Measurements from ENCODE around the gene PTGES.

The PTGES gene

DNA sequence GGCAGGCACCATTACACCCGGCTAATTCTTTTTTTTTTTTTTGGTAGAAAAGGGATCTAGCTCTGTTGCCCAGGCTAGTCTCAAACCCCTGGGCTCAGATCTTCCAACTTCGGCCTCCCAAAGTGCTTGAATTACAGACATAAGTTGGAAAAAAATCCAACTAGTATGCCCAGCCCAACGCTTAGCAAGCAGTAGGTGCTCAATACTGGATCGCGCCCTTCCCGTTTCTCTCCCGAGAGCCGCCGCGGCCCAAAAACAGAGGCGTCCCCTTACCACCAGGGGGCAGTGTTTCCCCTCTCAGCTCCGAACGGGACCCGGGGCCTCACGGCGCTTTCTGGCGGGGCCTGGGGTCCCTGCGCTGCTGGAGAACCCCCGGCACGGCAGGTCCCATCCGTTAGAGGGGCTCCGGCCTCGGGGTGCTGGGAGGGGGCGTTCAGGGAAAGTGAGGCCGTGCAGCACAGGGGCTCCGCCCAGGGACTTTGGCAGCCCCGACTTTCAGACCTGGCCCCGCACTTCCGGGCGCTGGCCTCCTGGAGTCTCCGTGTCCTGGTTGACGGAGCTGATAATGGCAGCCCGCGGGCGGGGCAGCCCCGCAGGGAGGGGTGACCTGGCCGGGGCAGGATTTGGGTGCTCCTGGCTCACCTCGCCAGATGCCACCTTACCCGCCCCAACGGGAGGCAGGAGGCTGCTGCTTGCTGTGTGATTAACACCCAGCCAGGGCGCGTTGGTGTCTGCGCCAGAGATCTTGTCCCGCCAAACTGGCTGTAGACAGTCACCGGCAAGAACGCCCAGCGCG is 15.2 kb downstream of the PTGES start:
- TF ChIP-seq POLR2A (IDR thresholded peaks at IDR 0.05; ENCODE audit: low read depth, low read length) (no peak), POLR2AphosphoS5 (IDR thresholded peaks at IDR 0.05; ENCODE audit: low read depth, low read length) (no peak), TAF1 (IDR thresholded peaks at IDR 0.05; ENCODE audit: borderline replicate concordance, low read depth, low read length) (no peak)
- DNase-seq (ENCODE audit: insufficient read length) (peak; percentile 86), FAIRE-seq (no peak)

DNA sequence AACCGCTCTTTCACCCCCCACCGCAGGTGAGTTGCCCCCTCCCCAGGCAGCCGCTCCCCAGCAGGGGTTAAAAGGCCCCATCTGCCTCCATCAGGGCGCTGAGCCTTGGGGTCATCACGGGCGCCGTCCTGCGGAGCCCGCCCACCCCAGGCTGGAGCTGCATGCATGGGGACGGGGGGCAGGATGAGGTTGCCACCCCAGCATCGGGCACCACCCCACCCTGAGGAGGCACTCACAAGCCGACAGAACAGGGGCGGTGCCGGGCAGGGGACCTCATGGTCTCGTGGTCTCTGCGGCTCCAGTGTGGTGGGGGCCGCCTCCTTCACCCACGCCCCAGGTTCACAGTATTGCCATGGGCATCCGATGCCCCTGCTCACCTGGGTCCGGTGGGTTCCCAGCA is 16.5 kb downstream of the PTGES start:
- DNase-seq (ENCODE audit: insufficient read length) (no peak), FAIRE-seq (no peak)
- TF ChIP-seq POLR2A (IDR thresholded peaks at IDR 0.05; ENCODE audit: low read depth, low read length) = no peak
- TF ChIP-seq TAF1 (IDR thresholded peaks at IDR 0.05; ENCODE audit: borderline replicate concordance, low read depth, low read length) = no peak

DNA sequence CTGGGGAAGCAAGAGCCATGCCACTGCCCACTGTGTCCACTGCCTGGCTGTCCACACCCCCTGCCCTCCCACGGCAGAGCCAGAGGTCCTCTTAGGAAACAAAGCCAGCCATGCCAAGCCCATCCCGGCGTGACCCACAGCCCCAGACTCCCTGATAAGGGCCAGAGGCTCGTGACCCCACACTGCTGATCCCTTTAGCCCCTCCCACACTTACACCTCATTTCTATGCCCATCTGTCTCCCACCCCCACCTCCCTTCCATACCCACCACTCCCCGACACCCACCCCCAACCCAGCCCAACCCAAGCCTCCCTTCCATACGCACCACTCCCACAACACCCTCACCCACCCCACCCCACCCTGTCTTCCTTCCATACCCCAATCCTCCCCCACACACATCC is 17.3 kb downstream of the PTGES start:
- DNase-seq (ENCODE audit: insufficient read length) (no peak), FAIRE-seq (no peak)
- TF ChIP-seq POLR2A (IDR thresholded peaks at IDR 0.05; ENCODE audit: low read depth, low read length) = no peak
- TF ChIP-seq TAF1 (IDR thresholded peaks at IDR 0.05; ENCODE audit: borderline replicate concordance, low read depth, low read length) = no peak
- no peak for TF ChIP-seq POLR2AphosphoS5 (IDR thresholded peaks at IDR 0.05; ENCODE audit: low read depth, low read length)

DNA sequence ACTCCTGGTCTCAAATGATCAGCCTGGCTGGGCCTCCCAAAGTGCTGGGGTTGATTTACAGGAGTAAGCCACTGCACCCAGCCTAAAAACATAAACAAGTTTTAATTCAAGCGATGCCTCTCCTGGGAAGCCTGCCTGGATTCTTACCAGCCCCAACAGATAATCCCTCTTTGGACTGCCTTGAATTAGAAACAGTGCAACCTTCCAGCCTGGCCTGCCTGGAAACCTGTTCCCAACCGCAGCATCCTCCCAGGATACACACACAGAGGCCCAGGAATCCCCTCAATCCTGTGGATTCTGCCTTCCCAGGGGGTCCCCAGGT is 19.2 kb downstream of the PTGES start:
- FAIRE-seq (no peak), DNase-seq (ENCODE audit: insufficient read length) (no peak)
- TF ChIP-seq POLR2A (IDR thresholded peaks at IDR 0.05; ENCODE audit: low read depth, low read length) (no peak), TAF1 (IDR thresholded peaks at IDR 0.05; ENCODE audit: borderline replicate concordance, low read depth, low read length) (no peak), POLR2AphosphoS5 (IDR thresholded peaks at IDR 0.05; ENCODE audit: low read depth, low read length) (no peak)

DNA sequence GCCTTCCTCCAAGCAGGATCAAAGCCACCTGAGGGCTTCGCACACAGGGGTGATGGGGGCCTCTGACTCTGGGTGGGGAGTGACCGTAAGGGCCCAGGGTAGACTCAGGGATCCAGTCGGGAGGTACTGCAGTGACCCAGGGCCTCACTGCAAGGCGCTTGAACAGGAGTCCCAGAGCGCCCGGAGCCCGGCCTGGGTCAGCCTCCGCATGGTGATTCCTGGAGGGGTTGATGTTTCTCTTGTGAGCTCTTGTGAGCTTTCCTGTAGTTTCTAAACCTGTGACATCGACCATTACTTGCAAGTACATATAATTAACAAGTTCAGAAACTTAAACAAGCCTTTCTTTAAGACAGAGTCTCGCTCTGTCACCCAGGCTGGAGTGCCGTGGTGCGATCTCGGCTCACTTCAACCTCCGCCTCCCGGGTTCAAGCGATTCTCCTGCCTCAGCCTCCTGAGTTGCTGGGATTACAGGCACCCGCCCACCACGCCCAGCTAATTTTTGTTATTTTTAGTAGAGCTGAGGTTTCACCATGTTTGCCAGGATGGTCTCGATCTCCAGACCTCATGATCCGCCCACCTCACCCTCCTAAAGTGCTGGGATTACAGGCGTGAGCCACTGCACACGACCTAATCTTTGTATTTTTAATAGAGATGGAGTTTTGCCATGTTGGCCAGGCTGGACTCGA is 19.8 kb downstream of the PTGES start:
- no peak for DNase-seq (ENCODE audit: insufficient read length)
- TF ChIP-seq POLR2A (IDR thresholded peaks at IDR 0.05; ENCODE audit: low read depth, low read length) = no peak
- TF ChIP-seq TAF1 (IDR thresholded peaks at IDR 0.05; ENCODE audit: borderline replicate concordance, low read depth, low read length) = no peak
- TF ChIP-seq POLR2AphosphoS5 (IDR thresholded peaks at IDR 0.05; ENCODE audit: low read depth, low read length) = no peak
- FAIRE-seq = no peak

DNA sequence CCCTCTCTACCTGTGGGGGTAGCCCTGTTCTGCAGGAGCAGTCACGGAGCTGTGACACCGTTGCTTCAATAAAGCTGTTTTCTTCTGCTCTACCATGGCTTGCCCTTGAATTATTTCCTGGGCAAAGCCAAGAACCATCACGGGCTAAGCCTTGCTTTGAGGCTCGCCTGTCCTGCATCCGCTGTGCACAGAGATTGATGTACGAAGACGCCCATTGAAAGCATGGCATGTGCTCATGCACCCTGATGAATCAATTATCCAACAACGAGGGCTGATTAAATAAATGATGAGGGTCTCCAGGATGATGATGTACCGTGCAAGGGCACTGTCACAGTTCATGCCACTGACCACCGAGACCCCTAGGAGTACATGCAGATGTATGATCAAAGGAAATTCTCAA is 20.7 kb downstream of the PTGES start:
- TF ChIP-seq POLR2AphosphoS5 (IDR thresholded peaks at IDR 0.05; ENCODE audit: low read depth, low read length) = no peak
- no peak for TF ChIP-seq TAF1 (IDR thresholded peaks at IDR 0.05; ENCODE audit: borderline replicate concordance, low read depth, low read length)
- no peak for TF ChIP-seq POLR2A (IDR thresholded peaks at IDR 0.05; ENCODE audit: low read depth, low read length)
- no peak for FAIRE-seq
- no peak for DNase-seq (ENCODE audit: insufficient read length)

DNA sequence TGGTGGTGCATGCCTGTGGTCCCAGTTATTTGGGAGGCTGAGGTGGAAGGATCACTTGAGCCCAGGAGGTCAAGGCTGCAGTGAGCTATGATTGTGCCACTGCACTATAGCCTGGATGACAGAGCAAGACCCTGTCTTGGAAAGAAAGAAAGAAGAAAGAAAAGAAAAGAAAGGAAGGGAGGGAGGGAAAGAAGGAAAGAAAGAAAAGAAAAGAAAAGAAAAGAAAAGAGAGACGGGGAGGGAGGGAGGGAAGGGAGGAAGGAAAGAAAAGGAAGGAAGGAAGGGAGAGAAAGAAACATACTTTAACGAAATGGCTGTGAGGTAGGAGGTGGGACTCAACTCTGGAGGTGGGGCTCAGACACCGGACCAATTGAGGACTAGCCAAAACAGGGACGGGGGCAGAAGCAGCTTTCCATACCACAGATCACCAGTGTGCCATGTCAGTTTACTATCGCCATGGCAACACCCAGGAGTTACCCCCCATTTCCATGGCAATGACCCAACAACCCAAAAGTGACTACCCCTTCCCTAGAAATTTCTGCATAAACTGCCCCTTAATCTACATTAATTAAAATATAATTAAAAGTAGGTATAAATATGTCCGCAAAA is 21.3 kb downstream of the PTGES start:
- FAIRE-seq (no peak), DNase-seq (ENCODE audit: insufficient read length) (no peak)
- TF ChIP-seq POLR2A (IDR thresholded peaks at IDR 0.05; ENCODE audit: low read depth, low read length) = no peak

DNA sequence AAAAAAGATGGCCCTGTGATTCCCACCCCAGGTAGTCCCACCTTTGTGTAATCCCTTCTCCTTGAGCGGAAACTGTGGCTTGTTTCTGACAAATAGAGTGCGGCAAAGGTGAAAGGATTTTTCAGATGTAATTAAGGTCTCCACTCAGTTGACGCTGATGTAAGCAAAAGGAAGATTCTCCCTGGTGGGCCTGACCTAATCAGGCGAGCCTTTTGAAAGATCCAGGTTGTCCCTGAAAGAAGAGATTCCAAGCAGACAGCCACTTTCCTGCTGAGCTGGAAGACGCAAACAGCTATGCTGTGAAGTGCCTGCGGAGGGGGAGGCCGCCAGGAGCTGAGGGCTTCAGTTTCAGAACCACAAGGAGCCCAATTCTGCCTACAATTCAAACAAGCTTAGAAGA is 24.1 kb downstream of the PTGES start:
- TF ChIP-seq TAF1 (IDR thresholded peaks at IDR 0.05; ENCODE audit: borderline replicate concordance, low read depth, low read length) (no peak), POLR2A (IDR thresholded peaks at IDR 0.05; ENCODE audit: low read depth, low read length) (no peak), POLR2AphosphoS5 (IDR thresholded peaks at IDR 0.05; ENCODE audit: low read depth, low read length) (no peak)
- DNase-seq (ENCODE audit: insufficient read length) (no peak), FAIRE-seq (no peak)

DNA sequence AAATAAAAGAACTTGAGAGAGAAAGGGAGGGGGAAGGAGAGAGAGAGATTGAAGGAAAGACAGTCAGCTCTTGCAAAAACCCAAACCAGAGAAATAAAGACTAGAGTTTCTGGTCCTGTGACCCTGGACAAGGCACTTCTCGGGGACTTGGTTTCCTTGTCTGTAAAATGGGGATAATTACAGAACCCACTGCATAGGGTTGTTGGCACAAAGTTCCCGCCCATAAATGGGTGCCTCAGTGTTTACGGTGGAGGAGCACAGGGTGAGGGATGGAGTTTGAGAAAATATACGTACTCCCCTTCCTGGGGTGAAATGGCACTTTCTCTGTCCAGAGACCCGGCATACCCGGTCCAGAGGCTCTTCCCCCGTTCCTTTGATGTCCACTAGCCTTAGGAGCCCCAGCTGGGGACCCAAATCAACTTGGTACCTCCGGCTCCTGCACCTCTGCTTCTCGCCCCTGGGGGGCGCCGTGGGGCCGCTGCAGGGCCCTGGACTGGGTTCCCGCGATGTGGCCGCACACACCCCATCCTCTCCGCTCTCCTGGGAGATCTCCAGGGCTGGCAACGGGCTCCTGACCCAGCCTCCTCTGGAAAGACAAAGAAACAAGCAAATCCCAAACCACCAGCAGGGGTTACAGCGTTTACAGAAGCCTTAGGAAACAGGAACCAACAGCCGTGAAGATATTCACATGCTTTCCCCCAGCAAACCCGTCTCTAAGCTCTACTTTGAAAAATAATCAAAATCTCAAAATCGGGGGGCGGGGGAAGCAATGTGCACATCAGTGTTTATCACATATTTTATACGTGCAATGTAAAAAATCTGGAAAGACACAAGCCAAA is 26.3 kb downstream of the PTGES start:
- FAIRE-seq (peak; percentile 61), DNase-seq (ENCODE audit: insufficient read length) (peak; percentile 77)
- TF ChIP-seq POLR2AphosphoS5 (IDR thresholded peaks at IDR 0.05; ENCODE audit: low read depth, low read length) (no peak), TAF1 (IDR thresholded peaks at IDR 0.05; ENCODE audit: borderline replicate concordance, low read depth, low read length) (no peak), POLR2A (IDR thresholded peaks at IDR 0.05; ENCODE audit: low read depth, low read length) (no peak)

DNA sequence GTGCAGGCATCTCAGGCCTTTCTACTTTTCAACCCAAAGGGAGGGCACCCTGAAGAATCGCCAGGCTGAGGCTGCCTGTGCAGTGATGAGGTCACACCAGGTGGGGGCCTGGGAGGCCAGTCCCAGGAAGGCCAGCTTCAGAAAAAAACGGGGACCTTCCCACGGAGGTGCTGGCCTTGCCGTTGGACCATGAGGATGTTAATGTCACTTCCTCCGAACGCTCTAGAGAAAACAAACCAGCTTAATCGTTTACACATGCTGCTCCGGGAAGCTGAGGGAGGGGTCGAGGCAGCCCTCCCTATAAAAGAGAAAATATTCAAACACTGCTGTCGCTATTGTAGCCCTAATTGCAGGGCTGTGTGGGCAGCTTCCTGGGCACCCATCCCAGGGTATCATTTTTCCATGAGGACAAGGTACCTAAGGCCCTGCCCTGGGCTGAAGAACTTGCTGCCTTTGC is 27.0 kb downstream of the PTGES start:
- DNase-seq (ENCODE audit: insufficient read length) (no peak), FAIRE-seq (no peak)
- TF ChIP-seq TAF1 (IDR thresholded peaks at IDR 0.05; ENCODE audit: borderline replicate concordance, low read depth, low read length) (no peak), POLR2A (IDR thresholded peaks at IDR 0.05; ENCODE audit: low read depth, low read length) (no peak), POLR2AphosphoS5 (IDR thresholded peaks at IDR 0.05; ENCODE audit: low read depth, low read length) (no peak)

DNA sequence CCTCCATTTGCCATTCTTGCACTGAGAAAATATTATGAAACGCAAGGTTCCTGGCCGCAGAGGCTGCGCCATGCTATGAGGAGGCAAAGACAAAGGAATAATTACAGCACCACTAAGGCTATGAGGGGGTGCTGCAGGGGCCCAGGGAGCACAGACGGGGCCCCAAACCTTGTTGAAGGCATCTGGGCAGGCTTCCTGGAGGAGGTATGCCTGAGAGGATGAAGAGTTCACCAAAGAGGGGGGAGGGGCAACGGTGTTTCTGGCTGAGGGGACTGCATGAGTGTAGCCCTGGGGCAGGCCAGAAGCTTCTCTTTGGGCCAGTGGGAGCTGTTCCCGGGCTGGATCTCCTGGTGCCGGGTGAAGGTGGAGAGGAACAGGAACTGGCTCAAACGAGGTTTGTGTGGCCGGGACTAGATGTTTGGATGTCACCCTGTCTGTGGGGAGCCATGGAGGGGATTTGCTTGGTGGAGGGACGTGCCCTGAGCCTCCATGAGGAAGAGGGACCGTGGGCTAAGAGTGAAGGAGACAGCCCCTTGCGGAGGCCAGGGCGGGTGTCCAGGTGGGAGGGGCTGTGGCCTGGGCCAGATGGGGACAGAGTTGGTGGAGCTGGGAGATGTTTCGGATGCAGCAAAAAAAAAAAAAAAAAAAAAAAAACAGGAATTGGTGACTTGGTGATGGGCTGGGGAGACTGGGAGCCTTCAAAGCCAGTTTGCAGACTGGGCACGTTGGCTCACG is 28.2 kb downstream of the PTGES start:
- no peak for TF ChIP-seq POLR2A (IDR thresholded peaks at IDR 0.05; ENCODE audit: low read depth, low read length)
- no peak for TF ChIP-seq POLR2AphosphoS5 (IDR thresholded peaks at IDR 0.05; ENCODE audit: low read depth, low read length)
- no peak for TF ChIP-seq TAF1 (IDR thresholded peaks at IDR 0.05; ENCODE audit: borderline replicate concordance, low read depth, low read length)
- DNase-seq (ENCODE audit: insufficient read length) = no peak
- no peak for FAIRE-seq
